Stomach (tissue), 4 donors: ENCODE results near the gene TCF3.

Experiments
- CTCF ChIP-seq, 7 experiments: fragments of 450-650 bp in 4 of 7; fragments of 200-600 bp in 3 of 7; sonication (generic) in 3 of 7; IDR thresholded peaks; one replicate each; pipeline ENCODE4 v1.5.1; 2016 to 2019; ENCODE audit warnings: antibody characterized with exemption in 7 of 7, control low read depth in 2 of 7, mild to moderate bottlenecking in 1 of 7
- EP300 ChIP-seq: sonication (generic); formaldehyde crosslinking; IDR thresholded peaks from one replicate; pipeline ENCODE4 v1.6.1; 2017; ENCODE audit warnings: antibody characterized with exemption
- POLR2A ChIP-seq, 4 donors: fragments of 450-650 bp; IDR thresholded peaks; one replicate each; pipeline ENCODE4 v1.6.1; 2016; ENCODE audit warnings: antibody characterized with exemption in 4 of 4, control low read depth in 2 of 4, mild to moderate bottlenecking in 1 of 4, moderate library complexity in 1 of 4

DNA sequence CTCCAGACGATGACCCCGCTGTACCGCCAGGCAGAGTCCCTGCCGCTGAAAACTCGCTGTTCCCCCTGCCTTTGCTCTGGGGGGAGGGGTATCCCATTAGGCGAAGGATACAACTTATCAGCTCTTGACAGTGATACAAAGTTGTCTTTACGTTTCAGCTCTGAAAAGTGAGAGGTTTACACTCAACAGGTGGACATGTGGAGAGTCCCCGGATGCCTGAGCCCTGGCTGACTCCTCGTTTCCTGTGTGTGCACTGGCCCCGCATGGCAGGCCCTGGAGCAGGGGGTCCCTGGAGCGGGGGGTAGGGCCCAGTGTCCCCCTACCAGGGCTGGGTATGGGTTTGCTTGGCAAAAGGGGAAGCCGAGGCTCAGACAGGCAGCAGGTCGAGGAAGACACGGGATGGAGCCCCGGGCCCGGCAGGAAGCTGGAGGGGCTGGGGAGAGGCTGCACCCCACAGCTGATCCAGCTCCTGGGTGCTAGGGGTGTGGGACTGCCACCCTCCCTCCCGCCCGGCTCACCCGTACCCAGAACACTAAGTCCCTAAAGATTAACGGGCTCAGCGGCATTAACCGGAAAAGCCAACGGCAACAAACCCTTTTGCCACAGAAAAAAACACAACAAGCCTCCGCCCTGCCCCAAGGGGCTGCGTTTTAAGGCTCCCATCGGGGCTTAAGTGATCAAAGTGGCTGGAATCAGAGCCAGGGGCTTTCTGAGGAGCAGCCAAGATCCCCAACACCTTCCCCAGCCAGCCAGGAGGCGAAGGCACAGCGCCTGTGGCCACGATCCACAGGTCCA lies 5.6 kb downstream of the TCF3 start:
- TF ChIP-seq POLR2A (IDR thresholded peaks at IDR 0.05) (no peak), CTCF (IDR thresholded peaks at IDR 0.05) (no peak), EP300 (no peak)
